Hematopoietic multipotent progenitor cell treated with erythropoietin and hydrocortisone succinate and interleukin-3 and kit ligand, for 17 days (in vitro differentiated cells): Measurements from ENCODE around the gene KRR1.
"Not testable (repeated sequence)": the region's sequence is repeated elsewhere in the genome, so short reads cannot be mapped to it uniquely, and the experiment has no call there.

ENCODE experiments used
- DNase-seq: peaks from one replicate; pipeline ENCODE4 v3.0.0-alpha.2; 2015; ENCODE audit warnings: low spot score

The KRR1 gene

DNA sequence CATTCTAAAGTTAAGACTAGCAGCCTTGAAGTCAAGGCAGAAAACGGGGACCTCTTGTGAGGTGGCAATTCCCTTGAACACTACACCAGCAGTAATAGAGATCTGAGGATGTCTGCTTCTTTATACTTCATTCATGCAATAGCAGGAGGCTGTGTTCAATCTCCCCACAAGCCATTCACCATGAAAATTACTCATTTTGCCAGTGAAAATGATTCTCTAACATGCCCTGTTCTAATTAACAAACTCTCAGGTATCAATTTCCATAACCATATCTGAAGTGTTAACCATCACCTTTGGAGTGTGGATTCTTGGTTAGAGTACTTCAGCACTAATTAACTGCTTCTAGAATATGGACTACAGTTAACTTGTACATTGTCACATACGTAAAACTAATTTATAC lies 34.3 kb downstream of the KRR1 start:
- DNase-seq = no peak

DNA sequence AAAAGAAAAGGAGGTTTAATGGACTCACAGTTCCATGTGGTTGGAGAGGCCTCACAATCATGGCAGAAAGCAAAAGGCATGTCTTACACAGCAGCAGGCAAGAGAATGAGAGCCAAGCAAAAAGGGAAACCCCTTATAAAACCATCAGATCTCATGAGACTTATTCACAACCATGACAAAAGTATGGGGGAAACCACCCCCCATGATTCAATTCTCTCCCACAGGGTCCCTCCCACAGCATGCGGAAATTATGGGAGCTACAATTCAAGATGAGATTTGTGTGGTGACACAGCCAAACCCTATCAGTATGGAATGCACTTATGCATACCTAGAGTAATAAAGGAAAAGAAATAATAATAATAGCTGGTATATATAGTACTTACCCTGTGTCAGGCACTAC lies 35.3 kb downstream of the KRR1 start:
- DNase-seq = no peak

DNA sequence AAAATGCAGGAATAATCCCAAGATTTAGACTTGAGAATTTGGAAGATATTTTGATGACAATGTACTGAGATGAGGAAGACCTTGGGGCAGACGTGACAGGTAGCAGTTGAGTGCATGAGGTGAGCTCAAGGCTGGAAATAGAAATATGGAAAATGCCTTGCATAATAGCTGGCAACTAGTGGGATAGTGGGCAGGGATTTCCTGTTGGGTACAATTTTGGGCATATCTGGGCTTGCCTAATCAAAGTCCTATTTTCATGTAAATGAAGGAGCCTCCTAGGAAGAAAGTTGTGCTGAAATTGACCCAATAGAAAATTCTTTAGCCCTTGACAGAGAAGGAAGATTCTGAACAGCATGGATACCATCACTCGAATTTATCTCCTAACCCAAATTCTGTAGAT lies 37.3 kb downstream of the KRR1 start:
- DNase-seq = no peak

DNA sequence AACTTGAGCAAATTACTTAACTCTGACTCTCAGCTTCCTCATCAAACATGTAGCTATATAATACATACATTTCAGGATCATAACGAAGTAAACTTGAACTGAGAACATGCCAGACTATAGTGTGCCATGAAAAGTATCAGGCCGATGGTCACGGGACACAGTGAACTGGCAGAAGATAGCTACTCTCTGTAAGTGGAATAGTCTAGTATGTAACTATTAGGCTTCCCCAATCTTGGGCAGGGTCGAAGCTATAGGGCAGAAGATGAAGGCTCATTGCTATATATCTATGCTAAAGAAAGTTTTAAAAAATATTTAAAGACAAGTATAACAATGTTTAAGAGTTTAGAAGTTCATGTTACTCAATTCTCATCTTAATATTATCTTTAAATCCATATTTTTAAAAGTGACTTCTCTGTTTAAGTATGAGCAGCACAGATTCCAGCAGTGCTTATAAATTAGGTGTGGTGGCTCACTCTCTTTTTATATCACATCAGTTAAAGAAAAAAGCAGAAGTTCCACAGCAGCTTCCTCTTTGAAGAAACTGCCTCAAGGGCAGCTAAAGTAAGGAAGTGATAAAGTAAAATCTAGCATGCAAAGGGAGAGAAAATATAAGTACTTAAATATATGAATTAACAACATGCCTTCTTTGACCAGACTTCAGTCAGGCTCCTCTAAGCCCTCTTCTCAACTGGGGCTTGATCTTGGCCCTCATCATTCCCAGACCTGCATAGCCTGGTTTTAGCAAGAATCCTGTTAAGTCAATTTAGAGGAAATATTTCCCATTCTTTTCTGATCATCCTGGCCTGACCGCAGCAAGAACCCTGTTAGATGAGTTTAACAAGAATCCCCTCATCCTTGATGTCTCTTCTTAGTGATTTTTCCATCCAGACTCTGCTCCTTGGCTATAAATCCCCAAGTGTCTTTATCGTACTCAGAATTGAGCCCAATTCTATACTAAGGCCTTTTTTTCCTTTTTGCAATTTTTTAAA lies 39.2 kb downstream of the KRR1 start:
- no peak for DNase-seq

DNA sequence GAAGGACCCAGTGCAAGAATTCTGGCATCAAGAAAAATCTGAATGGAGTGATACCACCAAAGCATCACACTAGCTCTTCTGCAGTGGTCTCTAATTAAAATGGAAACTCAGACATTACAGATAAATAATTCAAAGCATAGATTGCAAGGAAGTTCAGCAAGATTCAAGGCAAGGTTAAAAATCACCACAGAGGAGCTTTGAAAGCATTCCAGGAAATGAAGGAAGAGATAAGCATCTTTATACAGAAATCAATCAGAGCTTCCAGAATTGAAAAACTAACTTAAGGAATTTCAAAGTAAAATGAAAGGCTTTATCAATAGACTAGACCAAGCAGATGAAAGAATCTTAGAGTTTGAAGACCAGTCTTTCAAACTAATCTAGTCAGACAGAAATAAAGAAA lies 51.2 kb downstream of the KRR1 start:
- no peak for DNase-seq

DNA sequence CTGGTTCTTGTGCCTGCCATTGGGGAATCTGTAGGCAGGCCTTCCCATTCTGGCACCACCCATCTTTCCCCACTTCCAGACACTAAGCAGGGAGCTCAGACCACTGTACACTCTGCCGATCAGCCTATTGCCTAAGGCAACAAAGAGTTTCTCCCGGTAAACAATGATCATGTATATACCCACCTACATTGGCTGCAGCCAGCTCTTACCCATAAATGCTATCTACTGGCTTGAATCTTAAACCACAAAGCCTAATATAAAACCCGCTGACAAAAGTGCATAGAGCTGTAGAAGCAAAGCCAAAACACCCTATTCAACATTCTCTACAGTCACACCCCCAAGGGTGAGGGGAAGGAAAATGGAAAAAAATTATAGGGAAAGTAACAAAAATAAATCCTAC lies 51.7 kb downstream of the KRR1 start:
- DNase-seq = no peak

DNA sequence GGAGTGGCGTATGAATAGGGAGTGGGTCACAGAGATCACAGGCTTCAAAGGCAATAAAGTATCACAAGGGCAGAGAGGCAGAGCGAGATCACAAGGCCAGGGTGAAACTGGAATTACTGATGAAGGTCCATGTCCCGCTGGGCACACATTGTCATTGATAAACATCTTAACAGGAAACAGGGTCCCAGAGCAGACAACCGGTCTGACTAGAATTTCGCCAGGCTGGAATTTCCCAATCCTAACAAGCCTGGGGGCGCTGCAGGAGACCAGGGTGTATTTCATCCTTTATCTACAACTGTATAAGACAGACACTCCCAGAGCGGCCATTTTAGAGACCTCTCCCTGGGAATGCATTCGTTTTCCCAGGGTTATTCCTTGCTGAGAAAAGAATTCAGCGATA lies 53.5 kb downstream of the KRR1 start:
- DNase-seq = not testable (repeated sequence)

DNA sequence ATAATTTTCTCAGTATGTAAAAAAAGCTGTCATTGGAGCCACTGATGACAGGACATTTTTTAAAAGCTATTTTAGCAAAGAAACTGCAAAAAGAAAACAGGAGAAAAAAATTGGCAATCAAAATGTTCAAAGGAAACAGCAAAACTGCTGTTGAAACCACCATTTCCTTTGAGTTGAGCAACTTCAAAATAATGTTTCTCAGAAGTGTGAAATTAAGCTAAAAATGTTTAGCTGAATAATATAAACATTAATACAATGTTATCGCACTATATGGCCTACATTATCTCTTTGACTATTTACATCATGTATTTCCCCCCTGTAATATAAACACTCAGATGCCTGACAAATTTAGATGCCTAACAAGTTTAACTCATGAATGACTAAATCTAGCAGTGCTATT lies 54.2 kb downstream of the KRR1 start:
- DNase-seq = no peak

DNA sequence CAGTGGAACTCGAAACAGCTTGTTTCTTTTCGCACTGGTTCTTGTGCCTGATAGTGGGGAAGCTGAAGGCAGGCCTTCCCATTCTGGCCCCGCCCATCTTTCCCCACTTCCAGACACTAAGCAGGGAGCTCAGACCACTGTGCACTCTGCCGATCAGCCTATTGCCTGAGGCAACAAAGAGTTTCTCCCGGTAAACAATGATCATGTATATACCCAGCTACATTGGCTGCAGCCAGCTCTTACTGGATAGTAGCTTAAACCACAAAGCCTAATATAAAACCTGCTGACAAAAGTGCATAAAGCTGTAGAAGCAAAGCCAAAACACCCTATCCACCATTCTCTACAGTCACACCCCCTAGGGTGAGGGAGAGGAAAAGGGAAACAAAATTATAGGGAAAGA lies 55.6 kb downstream of the KRR1 start:
- DNase-seq = no peak

DNA sequence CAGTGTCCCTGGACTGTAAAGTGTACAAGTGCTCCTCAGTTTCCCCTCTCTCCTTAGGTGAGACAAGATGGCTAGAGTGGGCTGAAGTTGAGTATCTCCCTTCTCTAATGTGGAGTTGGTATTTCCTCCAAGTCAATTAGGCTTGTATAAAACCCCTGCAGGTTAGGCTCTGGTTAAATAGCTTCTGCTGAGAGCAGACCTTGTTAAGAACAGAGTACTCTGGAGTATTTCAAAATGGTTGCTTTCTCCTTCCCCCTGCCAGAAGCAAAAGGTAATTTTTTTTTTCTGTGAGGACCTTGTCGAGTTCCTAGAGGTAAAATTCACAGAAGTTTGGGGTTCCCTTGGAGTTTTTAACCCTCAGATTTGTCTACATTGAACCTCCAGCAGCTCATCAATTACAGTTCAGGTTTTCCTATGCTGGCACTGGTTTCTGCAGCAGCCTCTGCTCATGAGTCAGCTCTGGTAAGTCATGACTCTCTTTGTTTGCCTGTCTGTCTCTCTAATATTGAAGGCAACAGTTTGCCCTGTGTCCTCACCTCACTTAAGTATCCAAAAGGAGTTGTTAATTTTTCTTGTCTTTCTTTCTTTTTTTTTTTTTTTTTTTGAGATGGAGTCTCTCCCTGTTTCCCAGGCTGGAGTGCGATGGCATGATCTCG lies 58.6 kb downstream of the KRR1 start:
- no peak for DNase-seq

DNA sequence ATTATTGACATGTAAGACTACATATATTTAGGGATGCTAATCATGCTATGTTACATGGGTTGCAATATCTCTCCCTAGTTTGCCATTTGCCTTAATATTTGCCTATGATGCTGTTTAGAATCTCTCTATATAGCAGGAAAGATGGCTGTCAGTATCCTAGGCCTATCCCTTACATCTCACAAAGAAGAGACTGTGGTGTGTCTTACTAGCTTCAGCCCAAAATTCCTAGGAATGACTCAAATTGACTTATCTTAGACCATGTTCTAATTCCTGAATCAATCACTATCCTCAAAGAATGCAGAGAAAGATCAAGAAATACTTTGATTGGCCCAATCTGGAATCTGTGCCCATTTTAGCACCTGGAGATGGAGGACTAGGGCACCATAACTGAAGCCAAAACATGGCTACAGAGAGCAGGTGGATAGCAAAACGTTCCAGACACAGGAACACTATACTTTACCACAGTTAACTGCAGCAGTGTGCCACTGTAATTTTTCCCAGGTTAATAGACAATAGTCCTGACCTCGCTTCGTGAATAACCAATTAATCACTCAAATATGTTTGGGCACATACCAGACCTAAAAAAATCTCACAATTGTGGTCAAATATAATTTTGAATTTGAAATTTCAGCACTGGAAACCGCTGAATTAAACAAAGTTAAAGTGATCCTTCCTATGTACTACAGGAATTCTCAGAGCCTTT lies 63.6 kb downstream of the KRR1 start:
- no peak for DNase-seq

DNA sequence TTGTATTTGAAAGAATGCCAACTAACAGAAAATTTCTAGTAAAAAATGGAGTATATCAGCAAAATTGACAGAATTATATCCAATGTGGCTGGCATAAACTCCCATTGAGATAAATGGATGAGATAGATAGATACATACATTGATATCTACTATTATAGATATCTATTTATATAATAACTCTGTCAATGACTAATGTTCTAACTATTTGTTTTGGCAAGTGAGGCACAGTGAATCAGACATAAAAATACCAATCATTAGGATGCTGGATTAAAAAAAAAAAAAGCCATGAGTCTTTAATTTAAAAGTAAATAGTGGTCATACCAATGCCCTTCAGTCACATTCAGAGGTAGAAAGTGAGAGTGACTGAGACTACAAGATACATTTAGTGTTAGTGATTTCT lies 64.6 kb downstream of the KRR1 start:
- DNase-seq = no peak

DNA sequence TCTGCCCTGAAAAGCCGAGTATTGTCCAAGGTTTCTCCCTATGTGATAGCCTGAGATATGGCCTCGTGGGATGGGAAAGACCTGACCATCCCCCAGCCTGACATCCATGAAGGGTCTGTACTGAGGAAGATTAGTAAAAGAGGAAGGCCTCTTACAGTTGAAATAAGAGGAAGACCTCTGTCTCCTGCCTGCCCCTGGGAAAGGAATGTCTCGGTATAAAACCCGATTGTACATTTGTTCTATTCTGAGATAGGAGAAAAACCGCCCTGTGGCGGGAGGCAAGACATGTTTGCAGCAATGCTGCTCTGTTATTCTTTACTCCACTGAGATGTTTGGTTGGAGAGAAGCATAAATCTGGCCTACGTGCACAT lies 66.3 kb downstream of the KRR1 start:
- not testable (repeated sequence) for DNase-seq

DNA sequence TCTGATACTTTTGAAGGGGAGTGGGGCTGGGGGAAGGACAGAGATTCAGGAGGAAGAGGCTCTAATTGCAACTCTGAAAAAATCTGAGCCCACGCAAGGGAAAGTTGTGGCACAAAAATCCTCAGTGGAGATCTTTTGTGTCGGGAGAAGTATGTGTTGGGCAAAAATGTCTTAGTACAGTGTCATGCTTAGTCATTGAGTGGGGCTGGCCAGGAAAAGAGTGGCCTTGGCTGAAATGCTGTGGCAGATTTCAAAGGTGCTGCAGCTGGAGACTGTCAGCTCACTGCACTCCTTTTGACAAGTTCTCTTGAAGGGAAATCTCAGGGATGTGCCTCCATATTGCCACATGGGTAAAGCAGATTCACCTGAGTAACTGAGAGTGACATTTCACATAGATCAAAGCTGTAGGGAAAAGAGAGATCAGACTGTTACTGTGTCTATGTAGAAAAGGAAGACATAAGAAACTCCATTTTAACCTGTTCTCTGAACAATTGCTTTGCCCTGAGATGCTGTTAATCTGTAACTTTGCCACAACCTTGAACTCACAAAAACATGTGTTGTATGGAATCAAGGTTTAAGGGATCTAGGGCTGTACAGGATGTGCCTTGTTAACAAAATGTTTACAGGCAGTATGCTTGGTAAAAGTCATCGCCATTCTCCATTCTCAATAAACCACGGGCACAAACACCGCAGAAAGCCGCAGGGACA lies 66.8 kb downstream of the KRR1 start:
- DNase-seq = no peak

DNA sequence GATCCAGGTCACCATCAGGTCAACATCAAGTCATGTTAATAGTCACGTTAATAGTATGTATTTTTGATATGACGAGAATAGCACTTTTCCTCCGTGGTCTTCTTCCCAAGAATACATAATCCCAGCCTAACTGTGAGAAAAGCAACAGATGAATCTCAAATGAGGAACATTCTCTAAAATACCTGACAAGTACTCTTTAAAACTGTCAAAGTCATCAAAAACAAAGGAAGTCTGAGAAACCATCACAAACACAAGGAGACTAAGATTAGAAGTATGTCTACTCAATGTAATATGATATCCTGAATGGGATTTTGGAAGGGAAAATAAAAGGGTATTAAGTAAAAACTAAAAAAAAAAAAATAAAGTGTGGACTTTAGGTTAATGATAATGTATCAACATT lies 67.7 kb downstream of the KRR1 start:
- DNase-seq = no peak

DNA sequence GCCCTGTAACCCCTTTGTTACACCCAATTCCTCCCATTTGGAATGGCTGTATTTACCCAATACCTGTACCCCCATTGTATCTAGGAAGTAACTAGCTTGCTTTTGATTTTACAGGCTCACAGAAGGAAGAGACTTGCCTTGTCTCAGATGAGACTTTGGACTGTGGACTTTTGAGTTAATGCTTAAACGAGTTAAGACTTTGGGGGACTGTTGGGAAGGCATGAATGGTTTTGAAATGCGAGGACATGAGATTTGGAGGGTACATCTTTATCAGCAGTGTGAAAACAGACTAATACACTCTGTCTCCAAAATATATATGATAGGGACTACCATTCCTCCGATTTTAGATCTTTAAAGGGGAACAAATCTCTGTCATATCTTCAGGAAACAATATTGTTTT lies 69.0 kb downstream of the KRR1 start:
- DNase-seq = not testable (repeated sequence)

DNA sequence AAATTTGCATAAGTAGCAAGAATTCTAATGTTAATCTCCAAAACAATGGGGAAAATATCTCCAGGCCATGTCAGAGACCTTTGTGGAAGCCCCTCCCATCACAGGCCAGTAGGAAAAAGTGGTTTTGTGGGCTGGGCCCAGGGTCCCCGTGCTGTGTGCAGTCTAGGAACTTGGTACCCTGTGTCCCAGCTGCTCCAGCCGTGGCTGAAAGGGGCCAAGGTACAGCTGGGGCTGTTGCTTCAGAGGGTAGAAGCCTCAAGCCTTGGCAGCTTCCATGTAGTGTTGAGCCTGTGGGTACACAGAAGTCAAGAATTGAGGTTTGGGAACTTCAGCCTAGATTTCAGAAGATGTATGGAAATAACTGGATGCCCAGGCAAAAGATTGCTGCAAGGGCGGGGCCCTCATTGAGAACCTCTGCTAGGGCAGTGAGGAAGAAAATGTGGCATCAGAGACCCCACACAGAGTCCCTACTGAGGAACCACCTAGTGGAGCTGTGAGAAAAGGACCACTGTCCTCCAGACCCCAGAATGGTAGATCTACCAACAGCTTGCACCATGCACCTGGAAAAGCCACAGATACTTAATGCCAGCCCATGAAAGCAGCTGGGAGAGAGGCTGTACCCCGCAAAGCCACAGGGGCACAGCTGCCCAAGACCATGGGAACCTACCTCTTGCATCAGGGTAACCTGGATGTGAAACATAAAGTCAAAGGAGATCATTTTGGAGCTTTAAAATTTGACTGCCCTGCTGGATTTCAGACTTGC lies 69.5 kb downstream of the KRR1 start:
- DNase-seq = not testable (repeated sequence)
